HG03108 (cell line): ENCODE results near the gene B3GAT1.

Source experiments
- ATAC-seq: cut with Tn5 transposase; IDR thresholded peaks from one replicate; pipeline ENCODE4 v1.9.1; 2021; ENCODE audit warnings: moderate library complexity; ENCODE audit not compliant: unreplicated experiment

The B3GAT1 gene

DNA sequence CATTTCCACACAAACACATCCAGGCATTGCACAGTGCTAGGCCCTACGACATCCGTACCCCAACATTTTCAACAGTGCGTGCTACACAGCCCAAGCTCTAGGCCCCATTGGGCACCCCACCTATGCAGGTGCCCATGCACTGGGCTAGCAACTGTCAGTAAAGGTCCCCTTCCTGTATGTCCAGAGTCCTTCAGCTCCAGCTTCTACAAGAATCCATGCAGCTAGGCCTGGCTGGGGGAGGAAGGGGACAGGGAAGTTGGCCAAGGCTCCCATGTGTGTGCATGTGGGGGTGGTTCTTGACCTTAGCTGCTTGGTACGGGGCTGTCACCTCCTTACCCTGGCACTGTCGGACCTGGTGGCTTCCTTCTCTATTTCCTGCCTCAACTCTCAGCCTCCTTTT lies 1.3 kb downstream of the B3GAT1 start:
- no peak for ATAC-seq

- no peak for ATAC-seq
Observed at GRCh38 chr11:134409552-134410429, 2.3 kb downstream of the B3GAT1 start.

- ATAC-seq: no peak
Observed at GRCh38 chr11:134407923-134408322, 4.1 kb downstream of the B3GAT1 start.

DNA sequence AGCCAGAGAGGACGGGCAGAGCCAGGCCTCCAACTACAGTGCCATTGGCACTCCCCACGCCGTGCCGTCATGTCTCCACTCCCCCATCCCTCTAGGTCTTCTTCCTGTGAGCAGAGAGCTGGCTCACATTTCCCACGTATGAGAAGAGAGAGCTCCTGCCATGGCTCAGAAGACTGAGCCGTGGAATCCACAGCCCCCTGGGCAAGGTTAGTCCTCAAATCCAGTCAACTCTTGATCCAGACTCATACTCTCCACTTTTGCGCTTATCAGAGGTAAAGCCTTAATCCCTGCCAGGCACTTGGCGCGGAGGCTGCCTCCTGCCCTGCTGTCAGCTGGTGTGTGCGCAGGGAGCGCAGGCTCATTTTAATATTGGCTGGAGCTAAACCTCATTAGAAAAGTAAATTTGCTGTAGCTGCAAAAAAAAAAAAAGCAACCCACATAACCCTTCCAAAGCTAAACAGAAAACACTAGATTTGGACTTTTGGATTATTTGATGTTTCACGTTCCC lies 4.7 kb downstream of the B3GAT1 start:
- no peak for ATAC-seq

DNA sequence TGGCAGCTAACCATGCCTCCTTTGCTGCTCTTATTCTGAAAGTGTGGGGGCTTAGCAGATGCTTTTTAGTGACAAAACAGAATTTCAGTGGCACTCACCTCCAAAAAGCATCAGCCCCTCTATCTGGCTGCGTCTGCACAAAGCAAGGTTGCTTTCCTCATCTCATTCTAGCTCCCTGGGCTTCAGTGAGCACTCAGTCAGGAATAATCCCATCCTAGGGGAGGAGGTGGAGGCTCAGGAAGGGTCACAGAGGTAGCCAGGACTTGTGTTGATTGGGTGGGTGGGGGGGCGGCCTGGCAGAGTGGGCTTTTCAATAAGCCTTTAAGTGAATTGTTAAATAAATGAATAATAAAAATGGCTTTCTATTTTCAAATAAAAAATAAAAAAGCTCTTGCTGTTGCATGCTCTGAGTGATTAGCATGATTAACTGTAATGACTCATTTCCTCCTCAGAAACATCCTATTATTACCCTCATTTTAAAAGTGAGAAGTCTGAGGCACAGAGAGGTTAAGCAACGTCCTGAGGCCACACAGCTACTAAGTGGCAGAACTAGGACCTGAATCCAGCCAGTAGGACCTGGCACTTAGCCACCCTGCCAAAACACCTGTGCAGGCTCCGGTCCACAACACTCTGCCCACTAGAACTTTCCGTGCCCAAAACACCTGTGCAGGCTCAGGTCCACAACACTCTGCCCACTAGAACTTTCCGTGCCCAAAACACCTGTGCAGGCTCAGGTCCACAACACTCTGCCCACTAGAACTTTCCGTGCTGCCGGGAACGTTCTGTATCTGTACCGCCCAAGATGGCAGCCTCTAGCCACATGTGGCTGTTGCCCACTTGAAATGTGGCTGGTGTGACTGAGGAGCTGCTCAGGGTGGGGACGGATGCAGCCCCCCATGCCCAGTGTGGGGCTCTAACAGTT lies 5.5 kb downstream of the B3GAT1 start:
- ATAC-seq: no peak

- ATAC-seq: no peak
Observed at GRCh38 chr11:134405841-134406240, 6.2 kb downstream of the B3GAT1 start.

DNA sequence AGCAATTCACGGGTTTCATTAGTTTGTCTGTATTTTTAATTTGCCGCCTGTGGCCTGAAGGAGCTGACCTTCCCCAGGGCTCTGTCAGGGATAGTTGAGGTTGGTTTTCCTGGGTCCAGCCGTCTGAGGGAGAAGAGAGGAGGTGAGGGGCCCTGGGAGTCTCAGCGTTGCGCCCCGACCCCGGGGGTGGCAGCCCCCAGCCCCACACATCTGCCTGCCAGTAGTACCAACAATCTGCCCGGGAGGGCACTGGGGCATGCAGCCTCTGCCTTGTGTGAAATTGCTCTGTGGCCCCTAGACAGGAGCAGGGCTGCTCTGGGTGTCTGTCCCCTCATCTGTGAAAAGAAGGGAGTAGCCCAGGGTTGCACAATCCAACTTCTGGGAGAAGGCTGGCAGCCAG lies 6.6 kb downstream of the B3GAT1 start:
- no peak for ATAC-seq

- ATAC-seq: no peak
Observed at GRCh38 chr11:134404575-134405341, 7.3 kb downstream of the B3GAT1 start.

- ATAC-seq: no peak
Observed at GRCh38 chr11:134402910-134403309, 9.1 kb downstream of the B3GAT1 start.

GRCh38 chr11:134401825-134402809 lies 9.9 kb downstream of the B3GAT1 start:
- no peak for ATAC-seq

DNA sequence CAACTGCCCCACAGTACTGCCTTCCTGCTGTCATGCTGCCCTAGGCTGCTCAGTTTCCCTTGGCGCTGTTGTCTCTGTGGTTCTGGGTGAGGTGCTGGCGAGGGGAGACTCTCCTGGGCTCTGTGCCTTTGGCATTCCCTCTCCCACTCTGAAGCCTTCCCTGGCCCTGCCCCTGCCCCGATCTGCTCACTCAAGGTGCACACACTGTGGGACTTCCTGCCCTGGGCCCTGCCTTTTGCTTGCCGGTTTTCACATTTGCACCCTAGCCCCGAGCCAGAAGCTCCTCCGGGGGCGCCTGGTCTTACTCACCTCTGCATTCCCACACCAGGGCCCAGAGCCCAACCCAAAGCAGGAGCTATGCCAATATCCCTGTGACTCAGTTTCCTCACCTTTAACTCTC lies 12.0 kb downstream of the B3GAT1 start:
- ATAC-seq: no peak

GRCh38 chr11:134399293-134399654 lies 12.8 kb downstream of the B3GAT1 start:
- ATAC-seq: no peak

- no peak for ATAC-seq
Observed at GRCh38 chr11:134398644-134399292, 13.3 kb downstream of the B3GAT1 start.

DNA sequence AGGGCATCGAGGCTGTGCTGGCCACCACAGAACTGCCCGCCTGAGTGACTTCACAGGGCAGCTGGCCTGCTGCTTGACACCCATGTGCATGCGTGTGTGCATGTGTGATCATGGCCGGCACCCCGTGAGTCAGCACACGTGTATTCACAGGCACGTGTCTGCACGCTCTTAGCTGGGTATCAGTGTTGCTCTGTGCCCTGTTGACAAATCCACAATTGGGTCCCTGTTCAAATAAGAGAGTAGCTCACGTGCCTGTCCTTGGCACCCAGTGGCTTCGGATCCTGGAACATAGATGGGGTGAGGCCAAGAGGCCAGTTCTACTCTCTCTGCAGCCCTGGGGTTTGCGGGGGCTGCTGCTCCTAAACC lies 14.0 kb downstream of the B3GAT1 start:
- no peak for ATAC-seq

- no peak for ATAC-seq
Observed at GRCh38 chr11:134397304-134398078, 14.6 kb downstream of the B3GAT1 start.

DNA sequence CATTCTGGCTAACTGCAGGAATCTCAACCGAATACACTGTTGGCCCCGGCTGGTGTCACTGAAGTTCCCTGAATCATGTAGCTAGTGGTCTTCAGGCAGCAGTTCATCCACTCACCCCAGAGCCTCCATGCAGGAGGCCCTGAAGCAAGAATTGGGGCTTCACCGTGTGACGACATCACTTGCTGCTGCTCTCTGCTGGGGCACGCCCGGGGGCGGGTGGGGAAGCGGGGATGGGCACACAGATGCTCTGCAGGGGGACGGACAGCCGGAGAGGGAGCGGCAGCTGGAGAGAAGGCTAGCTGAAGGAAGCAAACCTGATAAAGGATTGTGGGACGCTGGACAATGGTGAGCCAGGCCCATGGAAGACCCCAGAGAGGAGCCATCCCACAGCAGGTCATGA lies 17.0 kb downstream of the B3GAT1 start:
- ATAC-seq: no peak

GRCh38 chr11:134394311-134394710 lies 17.7 kb downstream of the B3GAT1 start:
- ATAC-seq: no peak

GRCh38 chr11:134393638-134394037 lies 18.4 kb downstream of the B3GAT1 start:
- no peak for ATAC-seq
